Left lung (tissue), 14 donors: Measurements from ENCODE around the gene NR1D2. TPM values are rescaled to one million over a fixed set of nuclear protein-coding genes. Genes with fewer than 3 reads are reported as not detected.
A peak's percentile ranks its signal among the peaks of the same experiment; 100 is the strongest.

Source experiments
- ATAC-seq: fragments of 200-7000 bp; cut with Tn5 transposase; one replicate; pipeline ENCODE4 v1.9.1; 2020; ENCODE audit warnings: moderate library complexity
- DNase-seq, 4 donors: peaks; one replicate each; pipeline ENCODE4 v3.0.0-alpha.2; 2013 to 2020
- H3K27ac ChIP-seq, 2 donors: fragments of 200-600 bp; sonication (generic) in 1 of 2; one replicate each; pipeline versions ENCODE4 v1.5.0 to v1.8.0; 2020 to 2021
- H3K27me3 ChIP-seq, 2 donors: fragments of 200-600 bp; sonication (generic) in 1 of 2; one replicate each; pipeline versions ENCODE4 v1.5.0 to v1.8.0; 2020 to 2021
- H3K36me3 ChIP-seq, 2 donors: fragments of 200-600 bp; sonication (generic) in 1 of 2; one replicate each; pipeline versions ENCODE4 v1.5.0 to v1.8.0; 2020 to 2021
- H3K4me1 ChIP-seq, 2 donors: fragments of 200-600 bp; one replicate each; pipeline ENCODE4 v1.8.0; 2021
- H3K4me3 ChIP-seq, 2 donors: fragments of 200-600 bp; sonication (generic) in 1 of 2; one replicate each; pipeline versions ENCODE4 v1.5.0 to v1.8.0; 2020 to 2021; ENCODE audit warnings: mild to moderate bottlenecking in 1 of 2
- H3K9me3 ChIP-seq, 2 donors: fragments of 200-600 bp; sonication (generic) in 1 of 2; one replicate each; pipeline versions ENCODE4 v1.5.0 to v1.8.0; 2020 to 2021
- CTCF ChIP-seq, 2 donors: fragments of 200-600 bp; sonication (generic) in 1 of 2; IDR thresholded peaks; one replicate each; pipeline versions ENCODE4 v1.5.0 to v1.8.0; 2021; ENCODE audit warnings: antibody characterized with exemption in 2 of 2
- intact Hi-C, 2 donors: fragments of 100-400 bp; cut with DNase I; formaldehyde crosslinking; loops; one replicate each; pipeline versions ENCODE4 v1.11.2 to v1.14.2; 2022
- long read RNA-seq, 12 donors: library from polyadenylated mRNA in 2 of 12; unstranded in 2 of 12; transcript quantifications; one replicate each; pipeline ENCODE4 v2.0.0 and lab custom pipeline, GENCODE V29; 2019 to 2026
- polyA plus RNA-seq, 6 donors: library from polyadenylated mRNA; unstranded; fragments of 120-200 nt; gene quantifications; one replicate each; pipeline ENCODE4 v1.2.1, GENCODE V29; 2013; ENCODE audit not compliant: insufficient read length in 6 of 6
- total RNA-seq, 2 donors: library from RNA; stranded (reverse); fragmentation: NEBNext Ultra II Directional; extraction: Animal tissue kit (Norgen Biotek cat#: 25700); gene quantifications; one replicate each; pipeline ENCODE4 v1.2.1, GENCODE V29; 2021
- donor health status: DM: no; HTN: yes; CAD: no.
- donor health status: DM: no; HTN: no; CAD: no.

NR1D2 gene
- total RNA-seq, result 10 to 100 TPM; 18.8 to 40.0 TPM
- polyA plus RNA-seq, result 10 to 100 TPM; 27.0 to 45.0 (median 40.4) TPM
- long read RNA-seq, donor 1, full-length matches to known transcripts, result 6 of 16 reads
- long read RNA-seq, donor 1, partial matches to known transcripts, result 10 of 16 reads
- long read RNA-seq, donor 1, other reads (novel, unspliced or antisense), result 0 of 16 reads
- long read RNA-seq, donor 2, full-length matches to known transcripts, result 11 of 11 reads
- long read RNA-seq, donor 2, partial matches to known transcripts, result 0 of 11 reads
- long read RNA-seq, donor 2, other reads (novel, unspliced or antisense), result 0 of 11 reads
- long read RNA-seq, donor 3, full-length matches to known transcripts, result 5 of 5 reads
- long read RNA-seq, donor 3, partial matches to known transcripts, result 0 of 5 reads
- long read RNA-seq, donor 3, other reads (novel, unspliced or antisense), result 0 of 5 reads
- long read RNA-seq, donor 4, result 0 reads
- long read RNA-seq, donor 5, full-length matches to known transcripts, result 13 of 18 reads
- long read RNA-seq, donor 5, partial matches to known transcripts, result 5 of 18 reads
- long read RNA-seq, donor 5, other reads (novel, unspliced or antisense), result 0 of 18 reads
- long read RNA-seq, donor 6, full-length matches to known transcripts, result 5 of 10 reads
- long read RNA-seq, donor 6, partial matches to known transcripts, result 5 of 10 reads
- long read RNA-seq, donor 6, other reads (novel, unspliced or antisense), result 0 of 10 reads
- long read RNA-seq, donor 7, full-length matches to known transcripts, result 3 of 3 reads
- long read RNA-seq, donor 7, partial matches to known transcripts, result 0 of 3 reads
- long read RNA-seq, donor 7, other reads (novel, unspliced or antisense), result 0 of 3 reads
- long read RNA-seq, donor 8, full-length matches to known transcripts, result 4 of 4 reads
- long read RNA-seq, donor 8, partial matches to known transcripts, result 0 of 4 reads
- long read RNA-seq, donor 8, other reads (novel, unspliced or antisense), result 0 of 4 reads
- long read RNA-seq, donor 9, result 0 reads
- long read RNA-seq, donor 10, partial matches to known transcripts, result 0 of 1 reads
- long read RNA-seq, donor 10, other reads (novel, unspliced or antisense), result 1 of 1 reads
- long read RNA-seq, donor 11, full-length matches to known transcripts, result 3 of 3 reads
- long read RNA-seq, donor 11, partial matches to known transcripts, result 0 of 3 reads
- long read RNA-seq, donor 11, other reads (novel, unspliced or antisense), result 0 of 3 reads
- long read RNA-seq, donor 12, full-length matches to known transcripts, result 8 of 8 reads
- long read RNA-seq, donor 12, partial matches to known transcripts, result 0 of 8 reads
- long read RNA-seq, donor 12, other reads (novel, unspliced or antisense), result 0 of 8 reads

DNA sequence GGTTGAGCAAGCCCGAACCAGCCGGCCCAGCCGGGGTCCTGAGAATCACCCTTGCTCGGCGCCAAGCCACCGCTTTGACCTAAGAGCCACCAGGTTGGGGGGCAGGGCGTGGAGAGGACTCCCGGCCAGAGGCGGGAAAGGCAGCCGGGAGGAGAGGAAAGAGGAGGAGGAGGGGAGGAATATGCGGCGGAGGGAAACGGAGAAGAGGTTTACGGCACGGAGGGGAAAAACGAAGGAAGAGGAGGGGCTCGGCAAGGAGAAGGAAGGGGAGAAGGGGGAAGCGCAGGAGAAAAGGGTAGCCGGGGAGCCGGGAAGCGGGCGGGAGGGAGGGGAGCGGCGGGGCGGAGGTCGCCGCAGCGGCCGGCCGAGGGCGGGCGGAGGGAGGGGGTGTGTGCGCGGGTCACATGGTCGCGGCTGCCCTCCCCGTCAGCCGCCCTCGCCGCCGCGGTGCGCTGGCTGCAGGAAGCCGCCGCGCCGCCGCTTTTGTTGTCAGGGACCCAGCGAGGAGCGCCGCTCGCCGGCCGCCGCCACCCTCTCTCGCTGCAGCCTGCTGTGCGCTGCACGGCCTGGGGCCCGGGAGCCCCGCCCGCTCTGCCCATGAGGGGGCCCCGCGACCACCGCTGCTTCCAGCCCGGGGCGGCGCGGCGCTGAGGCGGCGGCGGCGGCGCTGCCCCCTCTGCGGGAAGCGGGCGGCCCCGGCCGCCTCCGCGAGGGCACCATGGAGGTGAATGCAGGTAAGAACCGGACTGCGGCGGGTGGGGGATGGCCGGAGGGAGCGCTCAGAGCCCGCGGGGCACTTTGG is at the start of gene NR1D2:
Gene NR1D2 (plus strand): TSS at position 426 of the 802 bp plus-strand sequence. CDS start 293 bp downstream, at position 719.
- ATAC-seq (peak; percentile 78), DNase-seq (peak; percentile 77 to 96 (median 90))
- Histone ChIP-seq H3K4me1 (peaks cover 23 to 31% of the 10 kb centered on the region in 2 donors), H3K27ac (peak within 1 kb of the TSS; percentile 92 to 94), H3K9me3 (no peaks in the 10 kb centered on the region), H3K36me3 (no peaks in the 10 kb centered on the region), H3K27me3 (no peaks in the 10 kb centered on the region), H3K4me3 (peak within 1 kb of the TSS; percentile 71 to 77)
- intact Hi-C loops, result no loop called here
- TF ChIP-seq CTCF (IDR thresholded peaks at IDR 0.05), result no peak

DNA sequence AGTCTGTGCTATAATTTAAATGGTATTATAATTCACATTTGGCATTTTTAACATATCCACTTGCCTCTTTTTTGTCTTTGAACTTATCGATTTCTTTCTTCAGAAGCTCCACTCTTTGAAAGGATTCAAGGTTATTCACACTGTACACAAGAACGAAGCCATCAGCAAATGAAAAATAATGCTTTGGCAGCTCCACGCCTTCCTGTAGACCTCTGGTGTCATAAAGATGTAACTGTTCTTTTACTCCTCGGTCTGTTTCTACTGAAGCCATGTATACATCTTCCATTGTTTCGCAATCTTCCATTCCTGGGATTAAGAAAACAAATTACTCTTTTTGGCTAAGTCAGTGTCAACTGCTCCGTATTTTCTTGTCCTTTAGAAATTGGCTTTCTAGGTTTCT is 44.3 kb upstream of the NR1D2 start:
- Histone ChIP-seq H3K36me3 (peaks cover 0 to 38% of the 10 kb centered on the region in 2 donors), H3K27ac (no peak overlapping the region), H3K4me1 (no peaks in the 10 kb centered on the region), H3K27me3 (no peaks in the 10 kb centered on the region), H3K9me3 (no peaks in the 10 kb centered on the region), H3K4me3 (no peak overlapping the region)
- ATAC-seq (no peak), DNase-seq (peak in 1 of 4 donors; percentile 30)
- intact Hi-C loops, result no loop called here
- TF ChIP-seq CTCF (IDR thresholded peaks at IDR 0.05), result no peak

- intact Hi-C loops, result no loop called here
These were observed 40.5 kb upstream of the NR1D2 start for GRCh38 chr3:23904545-23904944.

More at GRCh38 chr3:23904545-23904944, 40.5 kb upstream of the NR1D2 start:
- H3K9me3 ChIP-seq, result no peaks in the 10 kb centered on the region
- H3K36me3 ChIP-seq, result peaks cover 0 to 33% of the 10 kb centered on the region in 2 donors
- DNase-seq (no peak), ATAC-seq (no peak)
- no peak overlapping the region for H3K4me3 ChIP-seq
- no peaks in the 10 kb centered on the region for H3K4me1 ChIP-seq
- H3K27ac ChIP-seq, result no peak overlapping the region
- no peak for TF ChIP-seq CTCF (IDR thresholded peaks at IDR 0.05)
- no peaks in the 10 kb centered on the region for H3K27me3 ChIP-seq
